Gastroesophageal sphincter (tissue), 3 donors: Measurements from ENCODE around the gene AMN1.

Source experiments
- EP300 ChIP-seq: sonication (generic); formaldehyde crosslinking; IDR thresholded peaks from one replicate; pipeline ENCODE4 v1.6.1; 2017; ENCODE audit warnings: antibody characterized with exemption, mild to moderate bottlenecking
- TF ChIP-seq, protein P1 (sequence below), 4 experiments: fragments of 200-600 bp in 2 of 4; fragments of 450-650 bp in 2 of 4; sonication (generic) in 1 of 4; IDR thresholded peaks; one replicate each; pipeline ENCODE4 v1.5.1; 2017 to 2019; ENCODE audit warnings: antibody characterized with exemption in 4 of 4, mild to moderate bottlenecking in 2 of 4, moderate library complexity in 2 of 4

DNA sequence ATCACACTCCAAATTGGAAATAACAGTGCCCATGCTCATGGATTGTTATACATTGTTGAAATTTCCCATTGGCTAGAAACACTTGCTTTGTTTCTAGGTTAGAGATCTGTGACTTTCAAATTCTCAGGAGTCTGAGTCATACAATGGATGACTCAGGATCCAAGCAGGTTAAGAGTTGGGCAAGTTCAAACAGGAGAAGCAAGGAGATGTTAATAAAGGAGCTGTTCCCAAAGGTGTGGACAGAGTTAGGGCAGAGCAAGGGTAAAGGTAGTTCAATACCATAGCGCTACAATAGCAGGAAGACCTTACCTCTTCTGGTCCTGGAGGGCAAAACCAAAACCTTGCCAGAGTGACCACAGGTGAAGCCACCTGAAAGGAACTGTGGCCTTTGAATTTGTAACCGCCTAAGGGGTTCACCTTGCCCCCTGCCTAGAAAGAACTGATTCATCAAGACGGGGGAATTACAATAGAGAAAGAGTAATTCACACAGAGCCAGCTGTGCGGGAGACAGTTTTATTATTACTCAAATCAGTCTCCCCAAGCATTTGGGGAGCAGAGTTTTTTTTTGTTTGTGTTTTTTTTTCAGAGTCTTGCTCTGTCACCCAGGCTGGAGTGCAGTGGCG is 4.2 kb upstream of the AMN1 start:
- TF ChIP-seq, protein P1, sequence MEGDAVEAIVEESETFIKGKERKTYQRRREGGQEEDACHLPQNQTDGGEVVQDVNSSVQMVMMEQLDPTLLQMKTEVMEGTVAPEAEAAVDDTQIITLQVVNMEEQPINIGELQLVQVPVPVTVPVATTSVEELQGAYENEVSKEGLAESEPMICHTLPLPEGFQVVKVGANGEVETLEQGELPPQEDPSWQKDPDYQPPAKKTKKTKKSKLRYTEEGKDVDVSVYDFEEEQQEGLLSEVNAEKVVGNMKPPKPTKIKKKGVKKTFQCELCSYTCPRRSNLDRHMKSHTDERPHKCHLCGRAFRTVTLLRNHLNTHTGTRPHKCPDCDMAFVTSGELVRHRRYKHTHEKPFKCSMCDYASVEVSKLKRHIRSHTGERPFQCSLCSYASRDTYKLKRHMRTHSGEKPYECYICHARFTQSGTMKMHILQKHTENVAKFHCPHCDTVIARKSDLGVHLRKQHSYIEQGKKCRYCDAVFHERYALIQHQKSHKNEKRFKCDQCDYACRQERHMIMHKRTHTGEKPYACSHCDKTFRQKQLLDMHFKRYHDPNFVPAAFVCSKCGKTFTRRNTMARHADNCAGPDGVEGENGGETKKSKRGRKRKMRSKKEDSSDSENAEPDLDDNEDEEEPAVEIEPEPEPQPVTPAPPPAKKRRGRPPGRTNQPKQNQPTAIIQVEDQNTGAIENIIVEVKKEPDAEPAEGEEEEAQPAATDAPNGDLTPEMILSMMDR (IDR thresholded peaks at IDR 0.05) = no peak
- no peak for TF ChIP-seq EP300
